22Rv1 (cell line): ENCODE measurements around the gene COL9A3.

ENCODE experiments used
- CTCF ChIP-seq: fragments of 450-650 bp; IDR thresholded peaks from 2 replicates; pipeline ENCODE4 v1.5.1; 2017; ENCODE audit warnings: mild to moderate bottlenecking
- ZFX ChIP-seq: fragments of 450-650 bp; IDR thresholded peaks from 2 replicates; pipeline ENCODE4 v1.6.1; 2017; ENCODE audit warnings: antibody characterized with exemption, borderline replicate concordance

GRCh38 chr20:62819494-62820174, 2.8 kb downstream of the COL9A3 start:
- TF ChIP-seq CTCF (no peak), ZFX (no peak)
